HCT116 (cell line): Measurements from ENCODE around the gene S100G. TPM values are rescaled to one million over a fixed set of nuclear protein-coding genes. Genes with fewer than 3 reads are reported as not detected.

Experiments used
- ATAC-seq: fragments of 200-7000 bp; cut with Tn5 transposase; 2 replicates; pipeline ENCODE4 v1.9.1; 2020; ENCODE audit warnings: mild to moderate bottlenecking, moderate library complexity
- BruUV-seq: library from RNA; stranded (reverse); fragments of 400-500 nt; replicated peaks from 2 replicates; lab custom pipeline; 2021; lab: Mats Ljungman, UMichigan
- CTCF ChIA-PET: fragments of 300-600 bp; sonication (Branson Sonifier 250); formaldehyde crosslinking; loops from one replicate; lab custom pipeline; 2021; ENCODE audit warnings: antibody characterized with exemption; lab: Charles Lee
- POLR2A ChIA-PET: fragments of 300-600, 350-600 bp; sonication (Branson Sonifier 250); formaldehyde crosslinking; loops from one replicate; lab custom pipeline; 2021; ENCODE audit warnings: antibody characterized with exemption; lab: Charles Lee
- RAD21 ChIA-PET, 2 experiments: fragments of 300-600 bp; sonication (Branson Sonifier 250); formaldehyde crosslinking; loops; one replicate each; lab custom pipeline; 2023; ENCODE audit warnings: low total read pairs in 2 of 2; ENCODE audit not compliant: uncharacterized antibody in 2 of 2, unreplicated experiment in 2 of 2, low non-redundant PET in 1 of 2; lab: Charles Lee
- DNase-seq: peaks from one replicate; pipeline ENCODE4 v3.0.0-alpha.2; 2010; ENCODE audit warnings: low read depth, low spot score
- H2AFZ ChIP-seq: fragments of 200-600 bp; shearing (Covaris generic), sonication (generic); 2 replicates; pipeline ENCODE4 v1.6.1; 2017; ENCODE audit warnings: low read depth, mixed run types, mixed read lengths, antibody characterized with exemption, low read length; ENCODE audit not compliant: poor library complexity, severe bottlenecking
- H3K27ac ChIP-seq: 2 replicates; pipeline ENCODE4 v1.5.1; 2012; ENCODE audit warnings: low read depth, low read length
- H3K27me3 ChIP-seq: fragments of 200-600 bp; sonication (generic); 2 replicates; pipeline ENCODE4 v1.6.1; 2016; ENCODE audit warnings: mixed run types, low read length, mixed read lengths; ENCODE audit not compliant: insufficient read depth
- H3K36me3 ChIP-seq, 2 experiments: fragments of 200-500 bp in 1 of 2; fragments of 200-600 bp in 1 of 2; sonication (Bioruptor generic) in 1 of 2; sonication (generic) in 1 of 2; 2 replicates each; pipeline versions ENCODE4 v1.5.1 to v1.6.1; 2014 to 2016; ENCODE audit warnings: low read length in 2 of 2, inconsistent platforms in 1 of 2, mixed read lengths in 1 of 2, mixed run types in 1 of 2; ENCODE audit not compliant: insufficient read depth in 2 of 2, control insufficient read depth in 1 of 2
- H3K4me1 ChIP-seq, 2 experiments: fragments of 200-600 bp in 1 of 2; sonication (generic) in 1 of 2; 2 replicates each; pipeline versions ENCODE4 v1.5.1 to v1.6.1; 2012 to 2017; ENCODE audit warnings: low read length in 2 of 2, inconsistent platforms in 1 of 2, mild to moderate bottlenecking in 1 of 2, mixed read lengths in 1 of 2, mixed run types in 1 of 2, moderate library complexity in 1 of 2; ENCODE audit not compliant: insufficient read depth in 2 of 2, control insufficient read depth in 1 of 2
- H3K4me2 ChIP-seq: fragments of 200-600 bp; sonication (generic); 2 replicates; pipeline ENCODE4 v1.6.1; 2017; ENCODE audit warnings: mixed run types, low read length, mixed read lengths
- H3K4me3 ChIP-seq, 2 experiments: fragments of 200-600 bp in 1 of 2; sonication (generic) in 1 of 2; replicated peaks in 1 of 2; 2 replicates each; pipeline ENCODE4 v1.5.1; 2011 to 2016; ENCODE audit warnings: low read length in 2 of 2, control low read depth in 1 of 2, low read depth in 1 of 2, mild to moderate bottlenecking in 1 of 2, mixed read lengths in 1 of 2, mixed run types in 1 of 2
- H3K79me2 ChIP-seq: fragments of 200-600 bp; sonication (generic); 2 replicates; pipeline ENCODE4 v1.6.1; 2017; ENCODE audit warnings: mild to moderate bottlenecking, mixed run types, low read length, moderate library complexity, mixed read lengths; ENCODE audit not compliant: insufficient read depth
- H3K9ac ChIP-seq: fragments of 200-600 bp; sonication (generic); 2 replicates; pipeline ENCODE4 v1.6.1; 2016; ENCODE audit warnings: low read length, mixed read lengths
- H3K9me2 ChIP-seq: fragments of 200-600 bp; sonication (generic), shearing (Covaris generic); 2 replicates; pipeline ENCODE4 v1.6.1; 2017; ENCODE audit warnings: mixed run types, mild to moderate bottlenecking, moderate library complexity; ENCODE audit not compliant: insufficient read depth
- H3K9me3 ChIP-seq, 2 experiments: fragments of 200-500 bp in 1 of 2; fragments of 200-600 bp in 1 of 2; sonication (Bioruptor generic) in 1 of 2; sonication (generic) in 1 of 2; 2 replicates each; pipeline ENCODE4 v1.6.1; 2014 to 2017; ENCODE audit warnings: low read length in 2 of 2, mixed read lengths in 2 of 2, inconsistent platforms in 1 of 2, low read depth in 1 of 2, mild to moderate bottlenecking in 1 of 2, mixed run types in 1 of 2, moderate library complexity in 1 of 2; ENCODE audit not compliant: control insufficient read depth in 1 of 2, insufficient read depth in 1 of 2
- H4K20me1 ChIP-seq: fragments of 200-600 bp; sonication (generic), shearing (Covaris generic); 2 replicates; pipeline ENCODE4 v1.6.1; 2017; ENCODE audit warnings: mixed run types, mild to moderate bottlenecking, moderate library complexity; ENCODE audit not compliant: insufficient read depth
- CEBPB ChIP-seq: IDR thresholded peaks from 2 replicates; pipeline ENCODE4 v1.6.1; 2012; ENCODE audit warnings: low read depth
- ELF1 ChIP-seq: IDR thresholded peaks from 2 replicates; pipeline ENCODE4 v1.6.1; 2012; ENCODE audit warnings: low read depth, borderline replicate concordance
- EZH2phosphoT487 ChIP-seq: fragments of 200-600 bp; IDR thresholded peaks from 2 replicates; pipeline ENCODE4 v1.6.1; 2018; ENCODE audit warnings: antibody characterized with exemption, borderline replicate concordance
- RAD21 ChIP-seq: IDR thresholded peaks from 2 replicates; pipeline ENCODE4 v1.6.1; 2012; ENCODE audit warnings: low read depth, mild to moderate bottlenecking
- TCF7L2 ChIP-seq: IDR thresholded peaks from 2 replicates; pipeline ENCODE4 v1.7.0; 2011; ENCODE audit warnings: borderline replicate concordance, inconsistent platforms; ENCODE audit not compliant: insufficient read depth, insufficient read length; ENCODE audit errors: extremely low read depth
- ZNF274 ChIP-seq: fragments of 200-500 bp; sonication (Bioruptor generic); IDR thresholded peaks from 2 replicates; pipeline ENCODE4 v1.6.1; 2014; ENCODE audit warnings: mild to moderate bottlenecking, low read depth, low read length, inconsistent platforms
- intact Hi-C: fragments of 100-400 bp; cut with micrococcal nuclease; formaldehyde crosslinking; loops from 2 replicates; pipeline ENCODE4 v1.10.0; 2022
- total RNA-seq: library from RNA; stranded (reverse); gene quantifications from one replicate; pipeline ENCODE4 v1.2.1, GENCODE V29; 2021; ENCODE audit not compliant: unreplicated experiment
- TF ChIP-seq, protein P1 (sequence below), 3 experiments: fragments of 200-600 bp in 1 of 3; sonication (generic) in 1 of 3; IDR thresholded peaks in 2 of 3; conservative IDR thresholded peaks in 1 of 3; 2 replicates each; pipeline ENCODE4 v1.5.1; 2012 to 2017; ENCODE audit warnings: low read depth in 2 of 3, low read length in 2 of 3, antibody characterized with exemption in 1 of 3, borderline replicate concordance in 1 of 3, control low read depth in 1 of 3, mild to moderate bottlenecking in 1 of 3, mixed read lengths in 1 of 3, mixed run types in 1 of 3, moderate library complexity in 1 of 3; ENCODE audit not compliant: insufficient read depth in 1 of 3
- TF ChIP-seq, protein P2 (sequence below): IDR thresholded peaks from 2 replicates; pipeline ENCODE4 v1.6.1; 2011; ENCODE audit warnings: mild to moderate bottlenecking, low read length, moderate library complexity; ENCODE audit not compliant: insufficient replicate concordance; ENCODE audit errors: extremely low read depth
- TF ChIP-seq, protein P3 (sequence below): IDR thresholded peaks from 2 replicates; pipeline ENCODE4 v1.6.1; 2012
- TF ChIP-seq, protein P4 (sequence below): IDR thresholded peaks from 2 replicates; pipeline ENCODE4 v1.6.1; 2012; ENCODE audit warnings: low read depth

S100G gene
- total RNA-seq, 1 experiment from 2014 or later, result not detected

DNA sequence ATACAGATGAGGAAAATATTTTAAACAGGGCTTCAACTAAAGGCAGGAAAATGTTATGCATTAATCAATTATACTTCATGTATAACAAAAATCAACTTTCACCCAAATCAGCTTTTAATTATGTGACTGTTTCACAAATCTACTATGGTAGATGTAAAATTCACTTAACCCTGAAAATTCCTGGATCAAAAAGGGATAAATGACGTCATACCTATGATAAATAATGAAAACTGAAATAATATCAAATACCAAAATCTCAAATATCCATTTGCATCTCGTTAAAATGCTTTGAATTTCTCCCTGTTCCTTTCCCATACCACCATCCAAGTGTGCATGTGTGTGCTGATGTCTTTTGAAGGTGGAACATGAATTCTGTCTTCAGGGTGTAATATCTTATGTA, 11.5 kb downstream of the S100G start:
- no TSS peak for BruUV-seq
- DNase-seq, result no peak
- H3K4me1 ChIP-seq, result peaks cover 0 to 6% of the 10 kb centered on the region in 2 experiments; a peak in 1 of 4 replicates
- CTCF ChIA-PET, result no interaction called here
- TF ChIP-seq, protein P1, sequence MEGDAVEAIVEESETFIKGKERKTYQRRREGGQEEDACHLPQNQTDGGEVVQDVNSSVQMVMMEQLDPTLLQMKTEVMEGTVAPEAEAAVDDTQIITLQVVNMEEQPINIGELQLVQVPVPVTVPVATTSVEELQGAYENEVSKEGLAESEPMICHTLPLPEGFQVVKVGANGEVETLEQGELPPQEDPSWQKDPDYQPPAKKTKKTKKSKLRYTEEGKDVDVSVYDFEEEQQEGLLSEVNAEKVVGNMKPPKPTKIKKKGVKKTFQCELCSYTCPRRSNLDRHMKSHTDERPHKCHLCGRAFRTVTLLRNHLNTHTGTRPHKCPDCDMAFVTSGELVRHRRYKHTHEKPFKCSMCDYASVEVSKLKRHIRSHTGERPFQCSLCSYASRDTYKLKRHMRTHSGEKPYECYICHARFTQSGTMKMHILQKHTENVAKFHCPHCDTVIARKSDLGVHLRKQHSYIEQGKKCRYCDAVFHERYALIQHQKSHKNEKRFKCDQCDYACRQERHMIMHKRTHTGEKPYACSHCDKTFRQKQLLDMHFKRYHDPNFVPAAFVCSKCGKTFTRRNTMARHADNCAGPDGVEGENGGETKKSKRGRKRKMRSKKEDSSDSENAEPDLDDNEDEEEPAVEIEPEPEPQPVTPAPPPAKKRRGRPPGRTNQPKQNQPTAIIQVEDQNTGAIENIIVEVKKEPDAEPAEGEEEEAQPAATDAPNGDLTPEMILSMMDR (IDR thresholded peaks at IDR 0.05 in 2 of 3, conservative IDR thresholded peaks at IDR 0.05 in 1 of 3; ENCODE audit: borderline replicate concordance in 1 of 3, insufficient read depth in 1 of 3, low read depth in 2 of 3, low read length in 2 of 3), result no peak
- TF ChIP-seq EZH2phosphoT487 (no peak), ZNF274 (no peak), CEBPB (no peak), ELF1 (no peak), RAD21 (no peak), TCF7L2 (no peak)
- TF ChIP-seq, protein P2, sequence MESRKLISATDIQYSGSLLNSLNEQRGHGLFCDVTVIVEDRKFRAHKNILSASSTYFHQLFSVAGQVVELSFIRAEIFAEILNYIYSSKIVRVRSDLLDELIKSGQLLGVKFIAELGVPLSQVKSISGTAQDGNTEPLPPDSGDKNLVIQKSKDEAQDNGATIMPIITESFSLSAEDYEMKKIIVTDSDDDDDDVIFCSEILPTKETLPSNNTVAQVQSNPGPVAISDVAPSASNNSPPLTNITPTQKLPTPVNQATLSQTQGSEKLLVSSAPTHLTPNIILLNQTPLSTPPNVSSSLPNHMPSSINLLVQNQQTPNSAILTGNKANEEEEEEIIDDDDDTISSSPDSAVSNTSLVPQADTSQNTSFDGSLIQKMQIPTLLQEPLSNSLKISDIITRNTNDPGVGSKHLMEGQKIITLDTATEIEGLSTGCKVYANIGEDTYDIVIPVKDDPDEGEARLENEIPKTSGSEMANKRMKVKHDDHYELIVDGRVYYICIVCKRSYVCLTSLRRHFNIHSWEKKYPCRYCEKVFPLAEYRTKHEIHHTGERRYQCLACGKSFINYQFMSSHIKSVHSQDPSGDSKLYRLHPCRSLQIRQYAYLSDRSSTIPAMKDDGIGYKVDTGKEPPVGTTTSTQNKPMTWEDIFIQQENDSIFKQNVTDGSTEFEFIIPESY, result no peak
- TF ChIP-seq, protein P3, sequence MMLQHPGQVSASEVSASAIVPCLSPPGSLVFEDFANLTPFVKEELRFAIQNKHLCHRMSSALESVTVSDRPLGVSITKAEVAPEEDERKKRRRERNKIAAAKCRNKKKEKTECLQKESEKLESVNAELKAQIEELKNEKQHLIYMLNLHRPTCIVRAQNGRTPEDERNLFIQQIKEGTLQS, result no peak
- TF ChIP-seq, protein P4, sequence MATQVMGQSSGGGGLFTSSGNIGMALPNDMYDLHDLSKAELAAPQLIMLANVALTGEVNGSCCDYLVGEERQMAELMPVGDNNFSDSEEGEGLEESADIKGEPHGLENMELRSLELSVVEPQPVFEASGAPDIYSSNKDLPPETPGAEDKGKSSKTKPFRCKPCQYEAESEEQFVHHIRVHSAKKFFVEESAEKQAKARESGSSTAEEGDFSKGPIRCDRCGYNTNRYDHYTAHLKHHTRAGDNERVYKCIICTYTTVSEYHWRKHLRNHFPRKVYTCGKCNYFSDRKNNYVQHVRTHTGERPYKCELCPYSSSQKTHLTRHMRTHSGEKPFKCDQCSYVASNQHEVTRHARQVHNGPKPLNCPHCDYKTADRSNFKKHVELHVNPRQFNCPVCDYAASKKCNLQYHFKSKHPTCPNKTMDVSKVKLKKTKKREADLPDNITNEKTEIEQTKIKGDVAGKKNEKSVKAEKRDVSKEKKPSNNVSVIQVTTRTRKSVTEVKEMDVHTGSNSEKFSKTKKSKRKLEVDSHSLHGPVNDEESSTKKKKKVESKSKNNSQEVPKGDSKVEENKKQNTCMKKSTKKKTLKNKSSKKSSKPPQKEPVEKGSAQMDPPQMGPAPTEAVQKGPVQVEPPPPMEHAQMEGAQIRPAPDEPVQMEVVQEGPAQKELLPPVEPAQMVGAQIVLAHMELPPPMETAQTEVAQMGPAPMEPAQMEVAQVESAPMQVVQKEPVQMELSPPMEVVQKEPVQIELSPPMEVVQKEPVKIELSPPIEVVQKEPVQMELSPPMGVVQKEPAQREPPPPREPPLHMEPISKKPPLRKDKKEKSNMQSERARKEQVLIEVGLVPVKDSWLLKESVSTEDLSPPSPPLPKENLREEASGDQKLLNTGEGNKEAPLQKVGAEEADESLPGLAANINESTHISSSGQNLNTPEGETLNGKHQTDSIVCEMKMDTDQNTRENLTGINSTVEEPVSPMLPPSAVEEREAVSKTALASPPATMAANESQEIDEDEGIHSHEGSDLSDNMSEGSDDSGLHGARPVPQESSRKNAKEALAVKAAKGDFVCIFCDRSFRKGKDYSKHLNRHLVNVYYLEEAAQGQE, result no peak
- RAD21 ChIA-PET, result no interaction called here
- ATAC-seq, result no peak
- H3K9me3 ChIP-seq, result no peaks in the 10 kb centered on the region
- H3K27ac ChIP-seq, result no peak overlapping the region
- no peaks in the 10 kb centered on the region for H3K27me3 ChIP-seq
- no peak overlapping the region for H3K4me2 ChIP-seq
- no peaks in the 10 kb centered on the region for H4K20me1 ChIP-seq
- H3K9ac ChIP-seq, result no peak overlapping the region
- intact Hi-C loops, result no loop called here
- no peaks in the 10 kb centered on the region for H3K36me3 ChIP-seq
- H2AFZ ChIP-seq, result no peak overlapping the region
- POLR2A ChIA-PET, result no interaction called here
- no peaks in the 10 kb centered on the region for H3K79me2 ChIP-seq
- H3K9me2 ChIP-seq, result no peaks in the 10 kb centered on the region
- no peak overlapping the region for H3K4me3 ChIP-seq
